ENCODE measurements around the gene GARNL3.

DNA sequence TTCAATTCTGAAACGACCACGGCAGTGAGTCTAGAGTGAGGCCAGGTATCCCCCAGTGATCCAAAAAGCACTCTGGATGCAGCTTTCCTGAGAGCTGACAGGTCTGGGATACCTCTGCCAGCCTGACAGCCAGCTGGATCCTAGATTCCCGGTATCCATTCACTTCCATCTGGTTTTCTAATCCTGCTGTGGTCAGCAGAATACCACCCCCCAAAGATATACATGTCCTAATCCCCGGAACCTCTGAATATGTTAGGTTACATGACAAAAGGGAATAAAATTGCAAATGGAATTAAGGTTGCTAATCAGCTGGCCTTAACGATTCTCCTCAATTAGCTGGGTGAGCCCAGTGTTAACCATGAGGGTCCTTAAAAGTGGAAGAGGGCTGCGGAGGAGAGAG is 158.2 kb downstream of the GARNL3 start:
- TF ChIP-seq, protein P1, sequence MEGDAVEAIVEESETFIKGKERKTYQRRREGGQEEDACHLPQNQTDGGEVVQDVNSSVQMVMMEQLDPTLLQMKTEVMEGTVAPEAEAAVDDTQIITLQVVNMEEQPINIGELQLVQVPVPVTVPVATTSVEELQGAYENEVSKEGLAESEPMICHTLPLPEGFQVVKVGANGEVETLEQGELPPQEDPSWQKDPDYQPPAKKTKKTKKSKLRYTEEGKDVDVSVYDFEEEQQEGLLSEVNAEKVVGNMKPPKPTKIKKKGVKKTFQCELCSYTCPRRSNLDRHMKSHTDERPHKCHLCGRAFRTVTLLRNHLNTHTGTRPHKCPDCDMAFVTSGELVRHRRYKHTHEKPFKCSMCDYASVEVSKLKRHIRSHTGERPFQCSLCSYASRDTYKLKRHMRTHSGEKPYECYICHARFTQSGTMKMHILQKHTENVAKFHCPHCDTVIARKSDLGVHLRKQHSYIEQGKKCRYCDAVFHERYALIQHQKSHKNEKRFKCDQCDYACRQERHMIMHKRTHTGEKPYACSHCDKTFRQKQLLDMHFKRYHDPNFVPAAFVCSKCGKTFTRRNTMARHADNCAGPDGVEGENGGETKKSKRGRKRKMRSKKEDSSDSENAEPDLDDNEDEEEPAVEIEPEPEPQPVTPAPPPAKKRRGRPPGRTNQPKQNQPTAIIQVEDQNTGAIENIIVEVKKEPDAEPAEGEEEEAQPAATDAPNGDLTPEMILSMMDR (IDR thresholded peaks at IDR 0.05; ENCODE audit: insufficient read depth, low read depth, low read length), result no peak
- TF ChIP-seq EZH2 (IDR thresholded peaks at IDR 0.05; ENCODE audit: insufficient read depth, low read length), result no peak

All from astrocyte (in vitro differentiated cells and primary cell).